ENCODE results near the gene NRIP3. TPM values are rescaled to one million over a fixed set of nuclear protein-coding genes. Genes with fewer than 3 reads are reported as not detected.

The NRIP3 gene
- total RNA-seq, 1 donor from 2014 or later: 1.4 TPM

GRCh38 chr11:8973121-8973520, 30.7 kb downstream of the NRIP3 start:
- DNase-seq (ENCODE audit: low spot score): no peak
- H3K27ac Mint-ChIP-seq (ENCODE audit: unreplicated experiment): no peak overlapping the region
- no peak overlapping the region for H3K4me3 Mint-ChIP-seq (ENCODE audit: unreplicated experiment)
- TF ChIP-seq CTCF (IDR thresholded peaks at IDR 0.05; ENCODE audit: unreplicated experiment): no peak
- no peaks in the 10 kb centered on the region for H3K9me3 Mint-ChIP-seq (ENCODE audit: unreplicated experiment)
- no peaks in the 10 kb centered on the region for H3K4me1 Mint-ChIP-seq (ENCODE audit: unreplicated experiment)
- peaks cover 4% of the 10 kb centered on the region for H3K36me3 Mint-ChIP-seq (ENCODE audit: low read depth, unreplicated experiment)
- H3K27me3 Mint-ChIP-seq (ENCODE audit: unreplicated experiment): no peaks in the 10 kb centered on the region

GRCh38 chr11:8971924-8972316, 31.9 kb downstream of the NRIP3 start:
- H3K36me3 Mint-ChIP-seq (ENCODE audit: low read depth, unreplicated experiment): peaks cover 2% of the 10 kb centered on the region
- no peaks in the 10 kb centered on the region for H3K27me3 Mint-ChIP-seq (ENCODE audit: unreplicated experiment)
- H3K9me3 Mint-ChIP-seq (ENCODE audit: unreplicated experiment): no peaks in the 10 kb centered on the region
- DNase-seq (ENCODE audit: low spot score): no peak
- H3K4me3 Mint-ChIP-seq (ENCODE audit: unreplicated experiment): no peak overlapping the region
- no peak for TF ChIP-seq CTCF (IDR thresholded peaks at IDR 0.05; ENCODE audit: unreplicated experiment)
- no peak overlapping the region for H3K27ac Mint-ChIP-seq (ENCODE audit: unreplicated experiment)
- H3K4me1 Mint-ChIP-seq (ENCODE audit: unreplicated experiment): no peaks in the 10 kb centered on the region

GRCh38 chr11:8971196-8971923, 32.4 kb downstream of the NRIP3 start:
- Mint-ChIP-seq H3K27ac (ENCODE audit: unreplicated experiment) (no peak overlapping the region), H3K27me3 (ENCODE audit: unreplicated experiment) (no peaks in the 10 kb centered on the region), H3K36me3 (ENCODE audit: low read depth, unreplicated experiment) (no peaks in the 10 kb centered on the region), H3K4me3 (ENCODE audit: unreplicated experiment) (no peak overlapping the region), H3K4me1 (ENCODE audit: unreplicated experiment) (no peaks in the 10 kb centered on the region), H3K9me3 (ENCODE audit: unreplicated experiment) (no peaks in the 10 kb centered on the region)
- TF ChIP-seq CTCF (IDR thresholded peaks at IDR 0.05; ENCODE audit: unreplicated experiment): no peak
- no peak for DNase-seq (ENCODE audit: low spot score)

- no peak for DNase-seq (ENCODE audit: low spot score)
- H3K27me3 Mint-ChIP-seq (ENCODE audit: unreplicated experiment): peaks cover 6% of the 10 kb centered on the region
- no peaks in the 10 kb centered on the region for H3K36me3 Mint-ChIP-seq (ENCODE audit: low read depth, unreplicated experiment)
- H3K9me3 Mint-ChIP-seq (ENCODE audit: unreplicated experiment): no peaks in the 10 kb centered on the region
- TF ChIP-seq CTCF (IDR thresholded peaks at IDR 0.05; ENCODE audit: unreplicated experiment): no peak
- H3K4me3 Mint-ChIP-seq (ENCODE audit: unreplicated experiment): no peak overlapping the region
- H3K27ac Mint-ChIP-seq (ENCODE audit: unreplicated experiment): no peak overlapping the region
- H3K4me1 Mint-ChIP-seq (ENCODE audit: unreplicated experiment): peaks cover 16% of the 10 kb centered on the region
These were observed 36.6 kb downstream of the NRIP3 start for GRCh38 chr11:8967184-8967583.
